Measurements from ENCODE around the gene GPR162.
"Not testable (repeated sequence)": the region's sequence is repeated elsewhere in the genome, so short reads cannot be mapped to it uniquely, and the experiment has no call there.

The GPR162 gene

GRCh38 chr12:6870304-6870703 lies 48.7 kb downstream of the GPR162 start:
- H3K36me3 ChIP-seq (ENCODE audit: control insufficient read depth in 2 of 2, insufficient read depth in 2 of 2, low read length in 2 of 2), result peaks cover 11 to 23% of the 10 kb centered on the region in 2 donors
- H3K4me1 ChIP-seq (ENCODE audit: control insufficient read depth, insufficient read depth, low read length), result peaks cover 52% of the 10 kb centered on the region
- H3K9me3 ChIP-seq (ENCODE audit: control insufficient read depth in 2 of 2, low read length in 2 of 2); H3K9ac ChIP-seq (ENCODE audit: low read length in 2 of 2); H3K27ac ChIP-seq (ENCODE audit: low read length); H3K27me3 ChIP-seq (ENCODE audit: control insufficient read depth in 1 of 2, insufficient read depth in 2 of 2, low read length in 2 of 2); H3K4me3 ChIP-seq (ENCODE audit: low read length in 2 of 2): not testable (repeated sequence)

- H3K27ac ChIP-seq (ENCODE audit: low read length), result peak overlapping the region; percentile 37
- peak overlapping the region; percentile 91 for H3K4me3 ChIP-seq (ENCODE audit: low read length in 2 of 2)
- peak overlapping the region; percentile 71 to 90 for H3K9ac ChIP-seq (ENCODE audit: low read length in 2 of 2)
- no peaks in the 10 kb centered on the region for H3K9me3 ChIP-seq (ENCODE audit: control insufficient read depth in 2 of 2, low read length in 2 of 2)
- H3K27me3 ChIP-seq (ENCODE audit: control insufficient read depth in 1 of 2, insufficient read depth in 2 of 2, low read length in 2 of 2), result no peaks in the 10 kb centered on the region
- H3K36me3 ChIP-seq (ENCODE audit: control insufficient read depth in 2 of 2, insufficient read depth in 2 of 2, low read length in 2 of 2), result peaks cover 9 to 18% of the 10 kb centered on the region in 2 donors
- H3K4me1 ChIP-seq (ENCODE audit: control insufficient read depth, insufficient read depth, low read length), result peaks cover 51% of the 10 kb centered on the region
Observed at GRCh38 chr12:6871052-6871957, 49.7 kb downstream of the GPR162 start.

- Histone ChIP-seq H3K36me3 (ENCODE audit: control insufficient read depth in 2 of 2, insufficient read depth in 2 of 2, low read length in 2 of 2) (peaks cover 9 to 19% of the 10 kb centered on the region in 2 donors), H3K27ac (ENCODE audit: low read length) (peak overlapping the region; percentile 77), H3K4me1 (ENCODE audit: control insufficient read depth, insufficient read depth, low read length) (peaks cover 43% of the 10 kb centered on the region)
Observed at GRCh38 chr12:6872073-6873048, 50.7 kb downstream of the GPR162 start.

GRCh38 chr12:6873094-6874014 lies 51.7 kb downstream of the GPR162 start, which contains the start of gene SPSB2:
TSS of gene SPSB2 (minus strand) at chr12:6873303. CDS start at chr12:6872901, 402 bp downstream.
- H3K36me3 ChIP-seq (ENCODE audit: control insufficient read depth in 2 of 2, insufficient read depth in 2 of 2, low read length in 2 of 2), result peaks cover 9 to 19% of the 10 kb centered on the region in 2 donors
- H3K4me3 ChIP-seq (ENCODE audit: low read length in 2 of 2), result peak within 1 kb of the TSS; percentile 91
- no peaks in the 10 kb centered on the region for H3K9me3 ChIP-seq (ENCODE audit: control insufficient read depth in 2 of 2, low read length in 2 of 2)
- peak within 1 kb of the TSS; percentile 84 to 90 for H3K9ac ChIP-seq (ENCODE audit: low read length in 2 of 2)
- H3K27me3 ChIP-seq (ENCODE audit: control insufficient read depth in 1 of 2, insufficient read depth in 2 of 2, low read length in 2 of 2), result no peaks in the 10 kb centered on the region
- peaks cover 41% of the 10 kb centered on the region for H3K4me1 ChIP-seq (ENCODE audit: control insufficient read depth, insufficient read depth, low read length)
- H3K27ac ChIP-seq (ENCODE audit: low read length), result peak within 1 kb of the TSS; percentile 77

More at GRCh38 chr12:6872073-6873048, 50.7 kb downstream of the GPR162 start:
- Histone ChIP-seq H3K9ac (ENCODE audit: low read length in 2 of 2) (peak overlapping the region; percentile 84 to 90), H3K9me3 (ENCODE audit: control insufficient read depth in 2 of 2, low read length in 2 of 2) (no peaks in the 10 kb centered on the region), H3K4me3 (ENCODE audit: low read length in 2 of 2) (peak overlapping the region; percentile 91), H3K27me3 (ENCODE audit: control insufficient read depth in 1 of 2, insufficient read depth in 2 of 2, low read length in 2 of 2) (no peaks in the 10 kb centered on the region)

DNA sequence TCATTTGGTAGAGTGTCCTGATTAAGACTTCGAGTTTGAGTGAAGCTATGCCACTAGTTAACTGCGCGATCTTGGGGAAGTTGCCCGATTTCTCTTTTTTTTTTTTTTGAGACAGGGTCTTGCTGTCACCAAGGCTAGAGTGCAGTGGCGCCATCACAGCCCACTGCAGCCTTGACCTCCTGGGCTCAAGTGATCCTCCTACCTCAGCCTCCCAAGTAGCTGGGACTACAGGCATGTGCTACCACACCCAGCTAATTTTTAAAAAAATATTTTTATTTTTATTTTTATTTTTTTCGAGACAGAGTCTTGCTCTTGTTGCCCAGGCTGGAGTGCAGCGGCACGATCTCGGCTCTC lies 52.4 kb downstream of the GPR162 start:
- not testable (repeated sequence) for H3K27me3 ChIP-seq (ENCODE audit: control insufficient read depth in 1 of 2, insufficient read depth in 2 of 2, low read length in 2 of 2); H3K9me3 ChIP-seq (ENCODE audit: control insufficient read depth in 2 of 2, low read length in 2 of 2)
- H3K4me1 ChIP-seq (ENCODE audit: control insufficient read depth, insufficient read depth, low read length), result peaks cover 35% of the 10 kb centered on the region
- peaks cover 9 to 19% of the 10 kb centered on the region in 2 donors for H3K36me3 ChIP-seq (ENCODE audit: control insufficient read depth in 2 of 2, insufficient read depth in 2 of 2, low read length in 2 of 2)
- peak overlapping the region; percentile 77 for H3K27ac ChIP-seq (ENCODE audit: low read length)
- H3K9ac ChIP-seq (ENCODE audit: low read length in 2 of 2), result peak overlapping the region; percentile 78 to 90
- peak overlapping the region; percentile 91 for H3K4me3 ChIP-seq (ENCODE audit: low read length in 2 of 2)

All from stomach smooth muscle (tissue), 2 donors.